Endothelial cell of umbilical vein (primary cell): Measurements from ENCODE around the gene RUBCN. TPM values are rescaled to one million over a fixed set of nuclear protein-coding genes. Genes with fewer than 3 reads are reported as not detected.

ENCODE experiments used
- BruUV-seq: library from RNA; stranded (reverse); fragments of 400-500 nt; replicated peaks from 2 replicates; lab custom pipeline; 2021; lab: Mats Ljungman, UMichigan
- CTCF ChIA-PET: fragments of 300-600, 350-600 bp; sonication (Branson Sonifier 250); formaldehyde crosslinking; loops from one replicate; lab custom pipeline; 2021; ENCODE audit warnings: antibody characterized with exemption, inconsistent platforms; lab: Charles Lee
- POLR2A ChIA-PET: fragments of 300-600, 350-600 bp; sonication (Branson Sonifier 250); formaldehyde crosslinking; loops from one replicate; lab custom pipeline; 2021; ENCODE audit warnings: antibody characterized with exemption, inconsistent platforms; lab: Charles Lee
- DNase-seq: peaks from one replicate; pipeline ENCODE4 v3.0.0-alpha.2; 2011; ENCODE audit warnings: low read depth, low spot score
- FAIRE-seq: peaks from 2 replicates; lab custom pipeline; 2011; peaks lifted over from hg19 to GRCh38; lab: Jason Lieb, UNC
- H2AFZ ChIP-seq: 2 replicates; pipeline ENCODE4 v1.6.0; 2012; ENCODE audit warnings: low read depth, low read length, control low read depth, inconsistent platforms
- H3K27ac ChIP-seq: 2 replicates; pipeline ENCODE4 v1.5.1; 2011; ENCODE audit warnings: low read depth, mild to moderate bottlenecking, control low read depth, low read length, moderate library complexity; ENCODE audit not compliant: insufficient read depth
- H3K27me3 ChIP-seq, 2 experiments: 2 replicates each; pipeline versions ENCODE4 v1.6.0 to v1.6.1; 2011; ENCODE audit warnings: low read length in 2 of 2, mixed read lengths in 1 of 2; ENCODE audit not compliant: control insufficient read depth in 2 of 2, insufficient read depth in 2 of 2
- H3K36me3 ChIP-seq, 2 experiments: 2 replicates in 1 of 2; 3 replicates in 1 of 2; pipeline ENCODE4 v1.5.1; 2011; ENCODE audit warnings: low read length in 2 of 2, mild to moderate bottlenecking in 1 of 2, moderate library complexity in 1 of 2; ENCODE audit not compliant: control insufficient read depth in 2 of 2, insufficient read depth in 2 of 2; ENCODE audit errors: extremely low read depth in 1 of 2
- H3K4me1 ChIP-seq: 3 replicates; pipeline ENCODE4 v1.5.1; 2011; ENCODE audit warnings: mild to moderate bottlenecking, low read length; ENCODE audit not compliant: control insufficient read depth, insufficient read depth; ENCODE audit errors: extremely low read depth
- H3K4me2 ChIP-seq: 2 replicates; pipeline ENCODE4 v1.6.1; 2011; ENCODE audit warnings: low read length, control low read depth, mixed read lengths; ENCODE audit not compliant: insufficient read depth
- H3K4me3 ChIP-seq, 3 experiments: fragments of 200-600 bp in 1 of 3; sonication (generic), shearing (Covaris generic) in 1 of 3; replicated peaks in 1 of 3; 2 replicates each; pipeline ENCODE4 v1.5.1; 2011 to 2016; ENCODE audit warnings: control low read depth in 3 of 3, low read length in 3 of 3, mild to moderate bottlenecking in 2 of 3, inconsistent platforms in 1 of 3, low read depth in 1 of 3, moderate library complexity in 1 of 3; ENCODE audit not compliant: insufficient read depth in 1 of 3
- H3K79me2 ChIP-seq: 2 replicates; pipeline ENCODE4 v1.6.0; 2012; ENCODE audit warnings: low read length, inconsistent platforms; ENCODE audit not compliant: control insufficient read depth, insufficient read depth
- H3K9ac ChIP-seq: replicated peaks from 2 replicates; pipeline ENCODE3; 2011; ENCODE audit warnings: low read length, control low read depth; ENCODE audit not compliant: insufficient read depth; ENCODE audit errors: extremely low read depth
- H3K9me1 ChIP-seq: replicated peaks from 3 replicates; pipeline ENCODE4 v1.6.0; 2011; ENCODE audit warnings: mild to moderate bottlenecking, low read length; ENCODE audit not compliant: control insufficient read depth, insufficient read depth; ENCODE audit errors: extremely low read depth
- H3K9me3 ChIP-seq: replicated peaks from 2 replicates; pipeline ENCODE4 v1.5.1; 2012; ENCODE audit warnings: low read length, inconsistent platforms; ENCODE audit not compliant: control insufficient read depth, insufficient read depth
- H4K20me1 ChIP-seq: replicated peaks from 2 replicates; pipeline ENCODE3; 2011; ENCODE audit warnings: mild to moderate bottlenecking, low read length; ENCODE audit not compliant: control insufficient read depth, insufficient read depth; ENCODE audit errors: extremely low read depth
- CTCF ChIP-seq, 2 donors: IDR thresholded peaks; 1 replicate in 1 of 2; 2 replicates in 1 of 2; pipeline ENCODE4 v1.5.1; 2011; ENCODE audit warnings: low read length in 2 of 2, mild to moderate bottlenecking in 2 of 2, moderate library complexity in 2 of 2, control low read depth in 1 of 2, inconsistent platforms in 1 of 2, low read depth in 1 of 2; ENCODE audit not compliant: insufficient read depth in 1 of 2; ENCODE audit errors: extremely low read depth in 1 of 2
- MAX ChIP-seq: IDR thresholded peaks from 2 replicates; pipeline ENCODE4 v1.6.1; 2011; ENCODE audit not compliant: insufficient read depth, insufficient read length
- dilution Hi-C: fragments of 300-500 bp; cut with MboI; formaldehyde crosslinking; loops from one replicate; pipeline ENCODE4 v1.15.0; 2019; ENCODE audit warnings: low sequenced_read_pairs; ENCODE audit not compliant: extremely low pct_ligation_motif_present
- intact Hi-C: fragments of 100-400 bp; cut with micrococcal nuclease; formaldehyde crosslinking; loops from one replicate; pipeline ENCODE4 v1.10.0; 2022
- polyA plus RNA-seq, 4 experiments: library from polyadenylated mRNA; depleted of rRNA in 3 of 4; stranded (reverse) in 3 of 4; unstranded in 1 of 4; fragments of >200 nt; gene quantifications; 2 replicates each; pipeline versions ENCODE4 v1.2.1 to v1.2.3, GENCODE V29; 2011 to 2012; ENCODE audit warnings: missing spikeins in 1 of 4
- total RNA-seq: library from RNA; stranded (reverse); gene quantifications from 2 replicates; pipeline ENCODE4 v1.2.3, GENCODE V29; 2021

RUBCN gene
- total and polyA plus RNA-seq, 2 donors (not counting 3 experiments of a cell fraction or from before 2014, with no cell fraction given), result 15.0 to 25.8 TPM

- no peaks in the 10 kb centered on the region for H3K79me2 ChIP-seq
- CTCF ChIA-PET, result no interaction called here
Measured at GRCh38 chr3:197742787-197743186, 6.1 kb upstream of the RUBCN start.

More at GRCh38 chr3:197742787-197743186, 6.1 kb upstream of the RUBCN start:
- H3K36me3 ChIP-seq, result no peaks in the 10 kb centered on the region
- no peaks in the 10 kb centered on the region for H3K27me3 ChIP-seq
- no peak overlapping the region for H3K4me3 ChIP-seq
- no peak overlapping the region for H2AFZ ChIP-seq
- H3K9me1 ChIP-seq, result no peaks in the 10 kb centered on the region
- DNase-seq (no peak), FAIRE-seq (no peak)
- H3K9me3 ChIP-seq, result no peaks in the 10 kb centered on the region
- no peak overlapping the region for H3K9ac ChIP-seq
- H3K4me1 ChIP-seq, result no peaks in the 10 kb centered on the region
- H3K4me2 ChIP-seq, result no peak overlapping the region
- no TSS peak for BruUV-seq
- TF ChIP-seq MAX (no peak), CTCF (IDR thresholded peaks at IDR 0.05; ENCODE audit: extremely low read depth in 1 of 2, insufficient read depth in 1 of 2, low read depth in 1 of 2, low read length in 2 of 2) (no peak)
- POLR2A ChIA-PET, result no interaction called here
- dilution Hi-C loops (no loop called here), intact Hi-C loops (no loop called here)
- H3K27ac ChIP-seq, result no peak overlapping the region
- no peaks in the 10 kb centered on the region for H4K20me1 ChIP-seq
